HCT116 (cell line): ENCODE data around the gene DCBLD2. TPM values are rescaled to one million over a fixed set of nuclear protein-coding genes. Genes with fewer than 3 reads are reported as not detected.

ENCODE experiments used
- ATAC-seq: fragments of 200-7000 bp; cut with Tn5 transposase; 2 replicates; pipeline ENCODE4 v1.9.1; 2020; ENCODE audit warnings: mild to moderate bottlenecking, moderate library complexity
- Bru-seq: library from RNA; stranded (reverse); fragments of 400-500 nt; gene quantifications from one replicate; lab custom pipeline; 2021; lab: Mats Ljungman, UMichigan
- BruChase-seq, 2 experiments: library from RNA; stranded (reverse); fragments of 400-500 nt; gene quantifications; one replicate each; lab custom pipeline; 2021; lab: Mats Ljungman, UMichigan
- BruUV-seq: library from RNA; stranded (reverse); fragments of 400-500 nt; replicated peaks from 2 replicates; lab custom pipeline; 2021; lab: Mats Ljungman, UMichigan
- CTCF ChIA-PET: fragments of 300-600 bp; sonication (Branson Sonifier 250); formaldehyde crosslinking; loops from one replicate; lab custom pipeline; 2021; ENCODE audit warnings: antibody characterized with exemption; lab: Charles Lee
- POLR2A ChIA-PET: fragments of 300-600, 350-600 bp; sonication (Branson Sonifier 250); formaldehyde crosslinking; loops from one replicate; lab custom pipeline; 2021; ENCODE audit warnings: antibody characterized with exemption; lab: Charles Lee
- RAD21 ChIA-PET, 2 experiments: fragments of 300-600 bp; sonication (Branson Sonifier 250); formaldehyde crosslinking; loops; one replicate each; lab custom pipeline; 2023; ENCODE audit warnings: low total read pairs in 2 of 2; ENCODE audit not compliant: uncharacterized antibody in 2 of 2, unreplicated experiment in 2 of 2, low non-redundant PET in 1 of 2; lab: Charles Lee
- DNase-seq: peaks from one replicate; pipeline ENCODE4 v3.0.0-alpha.2; 2010; ENCODE audit warnings: low read depth, low spot score
- H2AFZ ChIP-seq: fragments of 200-600 bp; shearing (Covaris generic), sonication (generic); 2 replicates; pipeline ENCODE4 v1.6.1; 2017; ENCODE audit warnings: low read depth, mixed run types, mixed read lengths, antibody characterized with exemption, low read length; ENCODE audit not compliant: poor library complexity, severe bottlenecking
- H3K27ac ChIP-seq: 2 replicates; pipeline ENCODE4 v1.5.1; 2012; ENCODE audit warnings: low read depth, low read length
- H3K27me3 ChIP-seq: fragments of 200-600 bp; sonication (generic); 2 replicates; pipeline ENCODE4 v1.6.1; 2016; ENCODE audit warnings: mixed run types, low read length, mixed read lengths; ENCODE audit not compliant: insufficient read depth
- H3K36me3 ChIP-seq, 2 experiments: fragments of 200-500 bp in 1 of 2; fragments of 200-600 bp in 1 of 2; sonication (Bioruptor generic) in 1 of 2; sonication (generic) in 1 of 2; 2 replicates each; pipeline versions ENCODE4 v1.5.1 to v1.6.1; 2014 to 2016; ENCODE audit warnings: low read length in 2 of 2, inconsistent platforms in 1 of 2, mixed read lengths in 1 of 2, mixed run types in 1 of 2; ENCODE audit not compliant: insufficient read depth in 2 of 2, control insufficient read depth in 1 of 2
- H3K4me1 ChIP-seq, 2 experiments: fragments of 200-600 bp in 1 of 2; sonication (generic) in 1 of 2; 2 replicates each; pipeline versions ENCODE4 v1.5.1 to v1.6.1; 2012 to 2017; ENCODE audit warnings: low read length in 2 of 2, inconsistent platforms in 1 of 2, mild to moderate bottlenecking in 1 of 2, mixed read lengths in 1 of 2, mixed run types in 1 of 2, moderate library complexity in 1 of 2; ENCODE audit not compliant: insufficient read depth in 2 of 2, control insufficient read depth in 1 of 2
- H3K4me2 ChIP-seq: fragments of 200-600 bp; sonication (generic); 2 replicates; pipeline ENCODE4 v1.6.1; 2017; ENCODE audit warnings: mixed run types, low read length, mixed read lengths
- H3K4me3 ChIP-seq, 2 experiments: fragments of 200-600 bp in 1 of 2; sonication (generic) in 1 of 2; replicated peaks in 1 of 2; 2 replicates each; pipeline ENCODE4 v1.5.1; 2011 to 2016; ENCODE audit warnings: low read length in 2 of 2, control low read depth in 1 of 2, low read depth in 1 of 2, mild to moderate bottlenecking in 1 of 2, mixed read lengths in 1 of 2, mixed run types in 1 of 2
- H3K79me2 ChIP-seq: fragments of 200-600 bp; sonication (generic); 2 replicates; pipeline ENCODE4 v1.6.1; 2017; ENCODE audit warnings: mild to moderate bottlenecking, mixed run types, low read length, moderate library complexity, mixed read lengths; ENCODE audit not compliant: insufficient read depth
- H3K9ac ChIP-seq: fragments of 200-600 bp; sonication (generic); 2 replicates; pipeline ENCODE4 v1.6.1; 2016; ENCODE audit warnings: low read length, mixed read lengths
- H3K9me2 ChIP-seq: fragments of 200-600 bp; sonication (generic), shearing (Covaris generic); 2 replicates; pipeline ENCODE4 v1.6.1; 2017; ENCODE audit warnings: mixed run types, mild to moderate bottlenecking, moderate library complexity; ENCODE audit not compliant: insufficient read depth
- H3K9me3 ChIP-seq, 2 experiments: fragments of 200-500 bp in 1 of 2; fragments of 200-600 bp in 1 of 2; sonication (Bioruptor generic) in 1 of 2; sonication (generic) in 1 of 2; 2 replicates each; pipeline ENCODE4 v1.6.1; 2014 to 2017; ENCODE audit warnings: low read length in 2 of 2, mixed read lengths in 2 of 2, inconsistent platforms in 1 of 2, low read depth in 1 of 2, mild to moderate bottlenecking in 1 of 2, mixed run types in 1 of 2, moderate library complexity in 1 of 2; ENCODE audit not compliant: control insufficient read depth in 1 of 2, insufficient read depth in 1 of 2
- H4K20me1 ChIP-seq: fragments of 200-600 bp; sonication (generic), shearing (Covaris generic); 2 replicates; pipeline ENCODE4 v1.6.1; 2017; ENCODE audit warnings: mixed run types, mild to moderate bottlenecking, moderate library complexity; ENCODE audit not compliant: insufficient read depth
- ATF3 ChIP-seq: IDR thresholded peaks from 2 replicates; pipeline ENCODE4 v1.6.1; 2012
- CTCF ChIP-seq, 3 experiments: fragments of 200-600 bp in 1 of 3; sonication (generic) in 1 of 3; IDR thresholded peaks in 2 of 3; conservative IDR thresholded peaks in 1 of 3; 2 replicates each; pipeline ENCODE4 v1.5.1; 2012 to 2017; ENCODE audit warnings: low read depth in 2 of 3, low read length in 2 of 3, antibody characterized with exemption in 1 of 3, borderline replicate concordance in 1 of 3, control low read depth in 1 of 3, mild to moderate bottlenecking in 1 of 3, mixed read lengths in 1 of 3, mixed run types in 1 of 3, moderate library complexity in 1 of 3; ENCODE audit not compliant: insufficient read depth in 1 of 3
- EGR1 ChIP-seq: IDR thresholded peaks from 2 replicates; pipeline ENCODE4 v1.6.1; 2012; ENCODE audit warnings: low read depth
- EZH2phosphoT487 ChIP-seq: fragments of 200-600 bp; IDR thresholded peaks from 2 replicates; pipeline ENCODE4 v1.6.1; 2018; ENCODE audit warnings: antibody characterized with exemption, borderline replicate concordance
- FOSL1 ChIP-seq: IDR thresholded peaks from 2 replicates; pipeline ENCODE4 v1.6.1; 2012; ENCODE audit warnings: low read depth
- JUND ChIP-seq: IDR thresholded peaks from 2 replicates; pipeline ENCODE4 v1.6.1; 2012
- MAX ChIP-seq: IDR thresholded peaks from 2 replicates; pipeline ENCODE4 v1.6.1; 2012
- REST ChIP-seq: IDR thresholded peaks from 2 replicates; pipeline ENCODE4 v1.6.1; 2012; ENCODE audit warnings: low read depth
- SRF ChIP-seq: IDR thresholded peaks from 2 replicates; pipeline ENCODE4 v1.6.1; 2012; ENCODE audit warnings: low read depth
- TCF7L2 ChIP-seq: IDR thresholded peaks from 2 replicates; pipeline ENCODE4 v1.7.0; 2011; ENCODE audit warnings: borderline replicate concordance, inconsistent platforms; ENCODE audit not compliant: insufficient read depth, insufficient read length; ENCODE audit errors: extremely low read depth
- YY1 ChIP-seq: IDR thresholded peaks from 2 replicates; pipeline ENCODE4 v1.6.1; 2011; ENCODE audit warnings: low read length, low read depth, moderate library complexity, mild to moderate bottlenecking; ENCODE audit not compliant: insufficient replicate concordance; ENCODE audit errors: extremely low read depth
- ZBTB33 ChIP-seq: IDR thresholded peaks from 2 replicates; pipeline ENCODE4 v1.6.1; 2011; ENCODE audit warnings: mild to moderate bottlenecking, low read length, moderate library complexity; ENCODE audit not compliant: insufficient replicate concordance; ENCODE audit errors: extremely low read depth
- ZNF274 ChIP-seq: fragments of 200-500 bp; sonication (Bioruptor generic); IDR thresholded peaks from 2 replicates; pipeline ENCODE4 v1.6.1; 2014; ENCODE audit warnings: mild to moderate bottlenecking, low read depth, low read length, inconsistent platforms
- intact Hi-C: fragments of 100-400 bp; cut with micrococcal nuclease; formaldehyde crosslinking; loops from 2 replicates; pipeline ENCODE4 v1.10.0; 2022
- long read RNA-seq: library from polyadenylated mRNA; unstranded; transcript quantifications from one replicate; pipeline ENCODE4 v2.0.0, GENCODE V29; 2021; ENCODE audit not compliant: unreplicated experiment
- polyA plus RNA-seq: library from polyadenylated mRNA; unstranded; fragments of >200 nt; gene quantifications from 2 replicates; pipeline ENCODE4 v1.2.1, GENCODE V29; 2012; ENCODE audit warnings: missing spikeins
- total RNA-seq: library from RNA; stranded (reverse); gene quantifications from one replicate; pipeline ENCODE4 v1.2.1, GENCODE V29; 2021; ENCODE audit not compliant: unreplicated experiment

Gene DCBLD2
- total RNA-seq (532 TPM), Bru-seq, nascent RNA (percentile 100 among the genes with signal in this experiment), BruChase-seq, experiment 1, labeled RNA remaining after a 6-hour chase (percentile 99 among the genes with signal in this experiment), BruChase-seq, experiment 2, labeled RNA remaining after a 2-hour chase (percentile 99 among the genes with signal in this experiment)
- 106 and 160 TPM in 2 replicates for polyA plus RNA-seq
- long read RNA-seq, full-length matches to known transcripts: 152 of 1,029 reads
- long read RNA-seq, partial matches to known transcripts: 371 of 1,029 reads
- long read RNA-seq, other reads (novel, unspliced or antisense): 506 of 1,029 reads

- peak; percentile 96 for DNase-seq
- ChIA-PET CTCF (interaction anchor here (0.6 to 1.7 kb wide), 7 partner anchors 12 to 93 kb away, joined by 3 to 4 read pairs (median 3); no protein-coding TSS in a partner anchor), RAD21 (interaction anchor here (0.6 to 1.1 kb wide), 3 partner anchors 68 to 79 kb away, joined by 3 read pairs; no protein-coding TSS in a partner anchor), POLR2A (interaction anchor here (0.7 to 11.7 kb wide), 23 partner anchors 9 to 96 kb away, joined by 3 to 310 read pairs (median 6); no protein-coding TSS in a partner anchor)
- Histone ChIP-seq H3K36me3 (peaks cover 20 to 35% of the 10 kb centered on the region in 2 experiments), H3K79me2 (peaks cover 82% of the 10 kb centered on the region), H3K27ac (peak within 1 kb of the TSS; percentile 99), H3K9ac (peak within 1 kb of the TSS; percentile 93), H2AFZ (no peak within 1 kb of the TSS), H3K9me2 (no peaks in the 10 kb centered on the region), H4K20me1 (peaks cover 5% of the 10 kb centered on the region; the same call in 1 of the 2 replicates), H3K27me3 (no peaks in the 10 kb centered on the region), H3K4me1 (peaks cover 42 to 62% of the 10 kb centered on the region in 2 experiments), H3K9me3 (no peaks in the 10 kb centered on the region), H3K4me2 (peak within 1 kb of the TSS; percentile 83), H3K4me3 (peak within 1 kb of the TSS; percentile 82 to 89)
- no TSS peak for BruUV-seq
- peak; percentile 91 for ATAC-seq
- intact Hi-C loops: loop anchor here (2.0 kb wide), 2 partner anchors 69 to 75 kb away; no protein-coding TSS in a partner anchor
- peak; percentile 18 for TF ChIP-seq TCF7L2
- TF ChIP-seq JUND: no peak
- 0 out of 2 replicates have a peak, but pooled peaks have one; percentile 5 for TF ChIP-seq SRF
- peak; percentile 67 for TF ChIP-seq MAX
- no peak for TF ChIP-seq REST
- no peak for TF ChIP-seq CTCF (IDR thresholded peaks at IDR 0.05 in 2 of 3, conservative IDR thresholded peaks at IDR 0.05 in 1 of 3; ENCODE audit: borderline replicate concordance in 1 of 3, insufficient read depth in 1 of 3, low read depth in 2 of 3, low read length in 2 of 3)
- TF ChIP-seq ATF3: no peak
- no peak for TF ChIP-seq EZH2phosphoT487
- TF ChIP-seq YY1: no peak
- no peak for TF ChIP-seq ZNF274
- no peak for TF ChIP-seq FOSL1
- no peak for TF ChIP-seq ZBTB33
- TF ChIP-seq EGR1: peak; percentile 41
These were observed at the start of gene DCBLD2 for GRCh38 chr3:98901392-98902350. TSS of gene DCBLD2 (minus strand) at chr3:98901695. CDS start at chr3:98901326, 369 bp downstream.
